HL-60 (cell line): ENCODE results near the gene PPFIA3.

Experiments used
- DNase-seq, 2 experiments: peaks; one replicate each; pipeline ENCODE4 v3.0.0-alpha.2; 2010 to 2020; ENCODE audit warnings: low read depth in 1 of 2, low spot score in 1 of 2
- H3K27ac ChIP-seq: fragments of 250-450 bp; sonication (Bioruptor Pico); replicated peaks from 2 replicates; pipeline ENCODE4 v1.5.1; 2020; ENCODE audit warnings: mild to moderate bottlenecking, moderate library complexity
- H3K27me3 ChIP-seq: fragments of 250-450 bp; sonication (Bioruptor Pico); 2 replicates; pipeline ENCODE4 v1.5.1; 2021; ENCODE audit warnings: mild to moderate bottlenecking, moderate library complexity; ENCODE audit not compliant: insufficient read depth, poor library complexity, severe bottlenecking
- H3K4me3 ChIP-seq: replicated peaks from 2 replicates; pipeline ENCODE4 v1.5.1; 2011; ENCODE audit warnings: mild to moderate bottlenecking, control low read depth, low read length; ENCODE audit not compliant: insufficient read depth
- GABPA ChIP-seq: IDR thresholded peaks from 2 replicates; pipeline ENCODE4 v1.6.1; 2012; ENCODE audit warnings: low read depth
- POLR2AphosphoS5 ChIP-seq: IDR thresholded peaks from 2 replicates; pipeline ENCODE4 v1.6.1; 2012; ENCODE audit warnings: low read depth
- SPI1 ChIP-seq: IDR thresholded peaks from 2 replicates; pipeline ENCODE4 v1.6.1; 2012; ENCODE audit warnings: low read depth, mild to moderate bottlenecking, borderline replicate concordance
- TF ChIP-seq, protein P1 (sequence below): IDR thresholded peaks from one replicate; pipeline ENCODE4 v1.5.1; 2011; ENCODE audit warnings: low read length, control low read depth, inconsistent platforms; ENCODE audit not compliant: insufficient read depth
- TF ChIP-seq, protein P2 (sequence below): IDR thresholded peaks from 2 replicates; pipeline ENCODE4 v1.6.1; 2012; ENCODE audit warnings: low read depth; ENCODE audit not compliant: insufficient replicate concordance

PPFIA3 gene

DNA sequence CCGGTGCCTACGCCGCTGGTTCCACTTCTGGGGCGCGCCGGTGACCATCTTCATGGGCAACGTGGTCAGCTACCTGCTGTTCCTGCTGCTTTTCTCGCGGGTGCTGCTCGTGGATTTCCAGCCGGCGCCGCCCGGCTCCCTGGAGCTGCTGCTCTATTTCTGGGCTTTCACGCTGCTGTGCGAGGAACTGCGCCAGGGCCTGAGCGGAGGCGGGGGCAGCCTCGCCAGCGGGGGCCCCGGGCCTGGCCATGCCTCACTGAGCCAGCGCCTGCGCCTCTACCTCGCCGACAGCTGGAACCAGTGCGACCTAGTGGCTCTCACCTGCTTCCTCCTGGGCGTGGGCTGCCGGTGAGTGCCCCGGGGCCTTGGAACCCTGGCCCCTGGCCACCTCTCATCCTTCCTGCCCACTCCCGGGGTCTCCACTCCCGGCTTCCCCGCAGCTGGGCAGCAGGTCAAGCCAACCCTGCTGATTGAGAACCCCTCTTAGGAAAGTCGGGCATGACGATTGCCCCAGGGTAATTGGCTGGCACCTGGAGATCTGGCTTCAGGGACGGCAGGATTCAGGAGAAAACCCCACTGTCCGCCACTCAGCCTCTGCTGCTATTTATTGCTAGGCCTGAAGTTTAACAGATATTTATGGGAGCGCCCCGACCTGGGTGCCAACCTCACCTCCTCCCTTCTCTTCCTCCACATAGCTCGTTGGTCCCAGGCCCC, 77.3 kb downstream of the PPFIA3 start:
- Histone ChIP-seq H3K27ac (no peak overlapping the region), H3K4me3 (no peak overlapping the region), H3K27me3 (no peaks in the 10 kb centered on the region)
- no peak for DNase-seq
- TF ChIP-seq POLR2AphosphoS5 (no peak), GABPA (no peak), SPI1 (no peak)
- TF ChIP-seq, protein P1, sequence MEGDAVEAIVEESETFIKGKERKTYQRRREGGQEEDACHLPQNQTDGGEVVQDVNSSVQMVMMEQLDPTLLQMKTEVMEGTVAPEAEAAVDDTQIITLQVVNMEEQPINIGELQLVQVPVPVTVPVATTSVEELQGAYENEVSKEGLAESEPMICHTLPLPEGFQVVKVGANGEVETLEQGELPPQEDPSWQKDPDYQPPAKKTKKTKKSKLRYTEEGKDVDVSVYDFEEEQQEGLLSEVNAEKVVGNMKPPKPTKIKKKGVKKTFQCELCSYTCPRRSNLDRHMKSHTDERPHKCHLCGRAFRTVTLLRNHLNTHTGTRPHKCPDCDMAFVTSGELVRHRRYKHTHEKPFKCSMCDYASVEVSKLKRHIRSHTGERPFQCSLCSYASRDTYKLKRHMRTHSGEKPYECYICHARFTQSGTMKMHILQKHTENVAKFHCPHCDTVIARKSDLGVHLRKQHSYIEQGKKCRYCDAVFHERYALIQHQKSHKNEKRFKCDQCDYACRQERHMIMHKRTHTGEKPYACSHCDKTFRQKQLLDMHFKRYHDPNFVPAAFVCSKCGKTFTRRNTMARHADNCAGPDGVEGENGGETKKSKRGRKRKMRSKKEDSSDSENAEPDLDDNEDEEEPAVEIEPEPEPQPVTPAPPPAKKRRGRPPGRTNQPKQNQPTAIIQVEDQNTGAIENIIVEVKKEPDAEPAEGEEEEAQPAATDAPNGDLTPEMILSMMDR: no peak
- TF ChIP-seq, protein P2, sequence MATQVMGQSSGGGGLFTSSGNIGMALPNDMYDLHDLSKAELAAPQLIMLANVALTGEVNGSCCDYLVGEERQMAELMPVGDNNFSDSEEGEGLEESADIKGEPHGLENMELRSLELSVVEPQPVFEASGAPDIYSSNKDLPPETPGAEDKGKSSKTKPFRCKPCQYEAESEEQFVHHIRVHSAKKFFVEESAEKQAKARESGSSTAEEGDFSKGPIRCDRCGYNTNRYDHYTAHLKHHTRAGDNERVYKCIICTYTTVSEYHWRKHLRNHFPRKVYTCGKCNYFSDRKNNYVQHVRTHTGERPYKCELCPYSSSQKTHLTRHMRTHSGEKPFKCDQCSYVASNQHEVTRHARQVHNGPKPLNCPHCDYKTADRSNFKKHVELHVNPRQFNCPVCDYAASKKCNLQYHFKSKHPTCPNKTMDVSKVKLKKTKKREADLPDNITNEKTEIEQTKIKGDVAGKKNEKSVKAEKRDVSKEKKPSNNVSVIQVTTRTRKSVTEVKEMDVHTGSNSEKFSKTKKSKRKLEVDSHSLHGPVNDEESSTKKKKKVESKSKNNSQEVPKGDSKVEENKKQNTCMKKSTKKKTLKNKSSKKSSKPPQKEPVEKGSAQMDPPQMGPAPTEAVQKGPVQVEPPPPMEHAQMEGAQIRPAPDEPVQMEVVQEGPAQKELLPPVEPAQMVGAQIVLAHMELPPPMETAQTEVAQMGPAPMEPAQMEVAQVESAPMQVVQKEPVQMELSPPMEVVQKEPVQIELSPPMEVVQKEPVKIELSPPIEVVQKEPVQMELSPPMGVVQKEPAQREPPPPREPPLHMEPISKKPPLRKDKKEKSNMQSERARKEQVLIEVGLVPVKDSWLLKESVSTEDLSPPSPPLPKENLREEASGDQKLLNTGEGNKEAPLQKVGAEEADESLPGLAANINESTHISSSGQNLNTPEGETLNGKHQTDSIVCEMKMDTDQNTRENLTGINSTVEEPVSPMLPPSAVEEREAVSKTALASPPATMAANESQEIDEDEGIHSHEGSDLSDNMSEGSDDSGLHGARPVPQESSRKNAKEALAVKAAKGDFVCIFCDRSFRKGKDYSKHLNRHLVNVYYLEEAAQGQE: no peak

DNA sequence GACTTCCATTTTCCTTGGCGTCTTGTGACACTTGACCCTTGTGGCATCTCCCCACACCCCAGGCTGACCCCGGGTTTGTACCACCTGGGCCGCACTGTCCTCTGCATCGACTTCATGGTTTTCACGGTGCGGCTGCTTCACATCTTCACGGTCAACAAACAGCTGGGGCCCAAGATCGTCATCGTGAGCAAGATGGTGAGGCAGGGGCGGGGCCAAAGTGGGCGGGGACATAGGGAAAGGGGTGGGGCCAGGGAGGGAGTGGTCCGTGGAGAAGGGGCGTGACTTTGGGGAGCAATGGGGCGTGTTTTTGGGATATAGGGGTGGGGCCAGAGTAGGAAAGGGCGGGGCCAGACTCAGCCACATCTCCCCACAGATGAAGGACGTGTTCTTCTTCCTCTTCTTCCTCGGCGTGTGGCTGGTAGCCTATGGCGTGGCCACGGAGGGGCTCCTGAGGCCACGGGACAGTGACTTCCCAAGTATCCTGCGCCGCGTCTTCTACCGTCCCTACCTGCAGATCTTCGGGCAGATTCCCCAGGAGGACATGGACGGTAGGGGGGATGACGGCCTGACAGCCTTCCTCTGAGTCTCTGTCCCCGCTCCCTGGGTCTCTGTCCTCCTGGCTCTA, 81.0 kb downstream of the PPFIA3 start:
- no peak for DNase-seq
- H3K27ac ChIP-seq: no peak overlapping the region
- TF ChIP-seq, protein P1: no peak
- no peaks in the 10 kb centered on the region for H3K27me3 ChIP-seq
- H3K4me3 ChIP-seq: no peak overlapping the region
